SIG-M5 treated with dmso at 0.1 percent for 504 hours (cell line): Measurements from ENCODE around the gene B4GALNT1.
"Not testable (repeated sequence)": the region's sequence is repeated elsewhere in the genome, so short reads cannot be mapped to it uniquely, and the experiment has no call there.

Experiments
- DNase-seq: peaks from one replicate; lab custom pipeline; 2025; ENCODE audit not compliant: unreplicated experiment; lab: John Stamatoyannopoulos, UW

The B4GALNT1 gene

GRCh38 chr12:57638096-57638495 is 5.1 kb upstream of the B4GALNT1 start:
- no peak for DNase-seq

DNA sequence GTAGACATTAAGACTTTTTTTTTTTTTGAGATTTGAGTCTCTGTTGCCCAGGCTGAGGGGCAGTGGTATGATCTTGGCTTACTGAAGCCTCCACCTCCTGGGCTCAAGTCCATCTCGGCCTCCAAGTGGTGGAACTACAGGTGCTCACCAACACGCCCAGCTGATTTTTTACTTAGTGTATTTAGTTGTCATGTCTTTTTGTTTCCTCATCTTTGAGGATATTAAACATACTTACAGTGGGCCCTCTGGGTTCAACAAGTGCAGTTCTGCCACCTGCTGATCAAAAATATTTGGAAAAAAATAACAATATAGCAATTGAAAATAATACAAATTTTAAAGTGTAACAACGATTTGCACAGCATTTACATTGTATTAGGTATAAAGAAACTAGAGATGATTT is 4.4 kb upstream of the B4GALNT1 start:
- DNase-seq: no peak

- DNase-seq: not testable (repeated sequence)
These were observed 3.7 kb upstream of the B4GALNT1 start for GRCh38 chr12:57636731-57637130.

- no peak for DNase-seq
These were observed 686 bp downstream of the B4GALNT1 start for GRCh38 chr12:57632073-57632957.

DNA sequence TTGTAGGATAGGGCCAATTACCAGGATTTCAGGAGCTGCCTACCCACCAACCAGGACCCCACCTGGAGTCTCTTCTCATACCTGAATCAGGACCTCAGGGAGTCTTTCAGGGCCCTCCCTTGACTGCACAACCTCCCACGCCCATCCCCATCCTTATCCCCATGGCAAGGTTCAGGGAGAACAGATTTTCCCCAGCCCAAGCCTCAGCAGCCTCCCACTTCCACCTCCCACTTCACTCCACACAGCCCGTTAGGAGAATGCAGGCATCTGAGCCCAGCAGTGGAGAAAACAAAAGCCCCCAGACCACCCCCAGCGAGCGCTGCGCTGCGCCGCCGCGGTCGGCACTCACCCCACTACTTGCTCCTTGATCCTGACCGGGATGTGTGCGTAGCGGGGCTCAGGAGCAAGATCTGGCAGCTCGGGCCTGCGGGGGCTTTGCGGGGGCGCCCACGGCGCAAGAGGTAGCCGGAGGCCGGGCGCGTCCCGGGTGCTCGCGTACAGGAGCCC is 1.4 kb downstream of the B4GALNT1 start:
- no peak for DNase-seq

- DNase-seq: no peak
These were observed 2.0 kb downstream of the B4GALNT1 start for GRCh38 chr12:57630891-57631433.

DNA sequence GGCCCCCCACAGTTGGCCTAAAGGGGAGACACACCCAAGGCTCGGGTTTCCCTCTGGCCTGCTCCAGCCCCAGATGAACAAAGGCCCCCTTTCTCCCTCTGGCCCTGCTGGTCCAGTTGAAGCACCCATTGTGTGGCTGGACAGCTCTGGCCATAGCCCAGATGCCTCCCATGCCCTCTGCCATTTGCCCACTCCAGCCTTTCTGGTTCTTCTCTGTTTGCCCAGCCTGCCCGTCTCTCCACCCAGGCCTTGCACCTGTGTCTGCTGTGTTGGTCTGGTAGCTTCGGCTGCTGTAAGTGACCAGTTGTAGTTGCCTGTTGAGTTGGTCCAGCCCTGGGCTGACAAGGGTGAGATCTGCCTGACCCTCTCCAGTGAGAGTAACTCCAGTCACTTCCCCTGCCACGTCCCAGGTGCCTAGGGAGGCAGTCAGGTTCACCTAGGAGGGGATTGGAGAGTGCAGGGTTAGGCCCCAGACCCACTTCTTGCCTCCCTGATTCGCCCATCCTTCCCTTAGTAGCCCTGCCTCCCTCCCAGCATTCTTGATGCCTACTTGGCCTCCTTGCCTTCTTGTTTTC is 3.0 kb downstream of the B4GALNT1 start:
- no peak for DNase-seq

- DNase-seq: no peak
These were observed 4.5 kb downstream of the B4GALNT1 start for GRCh38 chr12:57628280-57629191.

DNA sequence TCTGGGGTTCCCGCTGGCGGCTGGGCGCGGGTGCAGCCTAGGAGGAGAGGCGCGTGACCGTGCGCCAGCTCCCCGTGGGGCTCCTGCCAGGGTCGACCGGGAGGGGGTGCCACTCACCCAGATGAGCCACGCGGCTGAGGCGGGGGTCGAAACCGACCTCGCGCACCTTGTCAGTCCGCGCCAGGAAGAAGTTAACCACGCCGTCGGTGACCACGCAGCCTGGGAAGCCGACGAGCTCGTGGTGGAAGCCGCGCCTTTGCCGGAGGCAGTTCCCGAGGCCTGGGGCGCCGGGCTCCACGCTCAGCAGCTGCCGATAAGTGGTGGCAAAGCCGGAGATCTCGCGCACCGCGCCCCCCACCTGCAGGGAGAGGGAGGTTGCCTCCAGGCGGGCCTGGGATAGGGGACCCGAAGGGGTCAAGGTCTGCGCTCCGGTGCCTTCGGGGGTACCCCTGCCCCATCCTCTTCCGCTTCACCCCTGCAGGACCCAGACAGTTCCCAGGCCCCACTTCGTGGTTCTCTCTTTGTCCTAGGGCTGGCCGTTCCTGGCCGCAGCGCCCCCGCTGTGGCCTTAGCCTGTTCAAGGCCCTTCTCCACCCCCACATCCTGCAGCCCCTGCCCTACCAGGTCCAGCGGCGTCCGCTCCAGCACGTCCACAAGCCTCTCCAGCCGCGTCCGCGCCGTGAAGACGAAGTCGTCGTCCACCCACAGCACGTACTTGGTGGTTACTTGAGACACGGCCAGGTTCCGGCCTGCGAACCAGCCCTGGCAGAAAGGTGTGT is 5.3 kb downstream of the B4GALNT1 start:
- no peak for DNase-seq

DNA sequence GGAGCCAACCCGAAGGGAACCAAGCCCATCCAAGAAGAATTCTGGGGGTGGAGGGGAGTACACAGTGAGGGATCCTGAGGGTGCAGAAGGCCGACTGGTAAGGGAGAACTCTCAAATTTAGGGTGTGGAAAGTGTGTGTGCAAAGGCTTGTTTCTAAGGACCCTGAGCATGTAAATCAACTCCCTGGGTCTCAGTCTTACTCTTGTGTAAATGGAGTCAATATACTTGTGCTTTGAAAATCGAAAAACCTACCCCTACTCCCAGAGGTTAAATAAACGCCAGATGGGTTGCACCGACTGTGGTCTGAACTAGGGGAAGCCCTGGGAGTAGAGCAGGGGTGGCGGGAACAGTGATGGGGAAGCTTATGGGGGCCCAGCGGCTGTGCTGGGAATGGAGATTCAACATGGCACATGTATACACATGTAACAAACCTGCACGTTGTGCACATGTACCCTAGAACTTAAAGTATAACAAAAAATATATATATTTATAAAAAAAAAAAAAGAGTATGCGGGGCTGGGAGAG is 6.0 kb downstream of the B4GALNT1 start:
- DNase-seq: no peak

DNA sequence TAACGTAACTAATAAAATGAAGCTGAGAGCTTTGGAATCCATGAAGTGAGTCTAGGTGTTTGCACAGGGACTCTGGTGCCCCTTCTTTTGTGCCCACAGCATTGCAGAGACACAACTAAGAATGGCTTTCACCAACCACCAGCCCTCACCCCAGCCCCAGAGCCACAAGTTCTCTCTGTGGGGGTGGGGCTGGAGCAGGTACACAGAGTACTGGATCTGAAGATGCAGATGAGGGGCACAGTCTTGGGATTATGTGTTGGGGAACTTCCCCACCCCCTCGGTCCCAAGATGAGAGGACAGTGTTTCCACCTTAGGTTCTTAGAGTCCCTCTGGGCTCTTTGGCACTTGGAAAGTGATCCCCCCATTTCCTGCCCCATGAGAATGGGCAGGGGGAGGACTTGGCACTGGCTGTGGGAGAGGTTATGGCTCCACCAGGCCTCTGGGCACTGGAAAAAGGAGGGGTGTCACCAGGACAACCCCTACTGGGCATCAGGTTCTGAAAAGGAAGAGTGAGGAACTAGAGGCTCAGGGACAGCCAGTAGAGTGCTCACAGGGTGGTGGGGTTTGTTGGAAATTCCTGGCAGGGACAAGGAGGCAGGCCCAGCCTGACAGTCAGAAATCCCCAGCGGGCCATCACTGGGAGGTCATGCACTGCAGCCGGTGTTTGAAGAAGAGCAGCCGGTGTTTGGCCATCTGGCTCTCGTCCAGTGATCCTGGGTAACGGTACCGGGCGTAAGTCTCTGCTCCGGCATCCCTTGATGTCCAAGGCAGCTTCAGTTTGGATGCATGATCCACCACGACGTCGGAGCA is 6.7 kb downstream of the B4GALNT1 start:
- no peak for DNase-seq

DNA sequence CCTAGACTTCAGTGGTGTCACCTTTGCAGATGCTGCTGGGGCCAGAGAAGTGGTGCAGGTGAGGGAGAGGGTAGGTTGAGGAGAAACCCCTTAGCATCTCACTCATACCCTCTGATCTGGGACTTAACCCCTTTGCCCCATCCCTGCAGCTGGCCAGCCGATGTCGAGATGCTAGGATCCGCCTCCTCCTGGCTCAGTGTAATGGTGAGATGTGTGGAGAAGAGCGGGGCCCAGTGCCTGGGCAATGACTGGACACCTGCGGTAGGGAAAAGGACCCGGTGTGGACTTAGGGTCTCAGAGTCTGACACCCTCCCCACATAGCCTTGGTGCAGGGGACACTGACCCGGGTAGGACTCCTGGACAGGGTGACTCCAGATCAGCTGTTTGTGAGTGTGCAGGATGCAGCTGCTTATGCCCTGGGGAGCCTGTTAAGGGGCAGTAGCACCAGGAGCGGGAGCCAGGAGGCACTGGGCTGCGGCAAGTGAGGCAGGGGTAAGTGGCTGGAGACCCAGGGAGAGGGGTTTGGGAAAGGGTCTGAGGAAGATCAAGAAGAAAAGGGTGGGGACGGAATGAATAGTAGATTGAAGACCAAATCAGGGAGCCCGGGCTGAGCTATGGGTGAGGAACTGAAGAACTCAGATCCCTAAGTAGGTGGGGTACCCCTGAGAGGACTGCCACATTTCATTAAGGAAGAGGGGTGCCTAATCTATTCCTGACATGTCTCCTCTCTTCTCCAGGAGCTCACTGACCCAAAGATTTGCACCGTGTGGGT is 7.6 kb downstream of the B4GALNT1 start:
- no peak for DNase-seq

DNA sequence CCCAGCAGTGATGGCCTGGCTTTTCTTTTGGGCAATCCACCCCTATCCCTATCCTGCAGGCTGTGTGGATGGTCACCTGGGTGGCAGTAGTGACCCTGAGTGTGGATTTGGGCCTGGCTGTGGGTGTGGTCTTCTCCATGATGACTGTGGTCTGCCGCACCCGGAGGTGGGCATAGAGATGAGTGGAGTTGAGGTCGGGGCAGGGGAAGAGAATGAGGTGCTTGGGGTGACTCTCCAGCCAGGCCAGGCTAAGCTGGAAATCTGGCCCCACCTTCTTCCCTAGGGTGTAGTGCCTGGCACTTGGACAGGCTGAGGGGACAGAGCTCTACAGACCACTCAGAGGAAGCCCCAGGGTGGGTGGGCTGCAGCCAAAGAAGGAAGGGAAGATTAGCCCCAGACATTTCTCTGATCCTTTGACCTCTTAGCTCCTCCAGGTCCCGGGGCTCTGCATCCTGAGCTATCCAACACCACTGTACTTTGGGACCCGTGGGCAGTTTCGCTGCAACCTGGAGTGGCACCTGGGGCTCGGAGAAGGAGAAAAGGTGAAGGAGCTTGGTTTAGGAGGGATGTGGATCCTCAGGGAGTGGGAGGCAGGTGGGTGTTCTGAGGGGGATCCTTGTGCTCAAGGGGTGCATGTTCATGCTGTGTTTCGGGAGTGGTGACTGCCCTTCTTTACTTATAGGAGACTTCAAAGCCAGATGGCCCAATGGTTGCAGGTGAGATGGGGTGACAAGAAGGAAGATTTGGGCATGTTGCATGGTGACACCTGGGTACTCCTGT is 8.4 kb downstream of the B4GALNT1 start:
- DNase-seq: no peak

DNA sequence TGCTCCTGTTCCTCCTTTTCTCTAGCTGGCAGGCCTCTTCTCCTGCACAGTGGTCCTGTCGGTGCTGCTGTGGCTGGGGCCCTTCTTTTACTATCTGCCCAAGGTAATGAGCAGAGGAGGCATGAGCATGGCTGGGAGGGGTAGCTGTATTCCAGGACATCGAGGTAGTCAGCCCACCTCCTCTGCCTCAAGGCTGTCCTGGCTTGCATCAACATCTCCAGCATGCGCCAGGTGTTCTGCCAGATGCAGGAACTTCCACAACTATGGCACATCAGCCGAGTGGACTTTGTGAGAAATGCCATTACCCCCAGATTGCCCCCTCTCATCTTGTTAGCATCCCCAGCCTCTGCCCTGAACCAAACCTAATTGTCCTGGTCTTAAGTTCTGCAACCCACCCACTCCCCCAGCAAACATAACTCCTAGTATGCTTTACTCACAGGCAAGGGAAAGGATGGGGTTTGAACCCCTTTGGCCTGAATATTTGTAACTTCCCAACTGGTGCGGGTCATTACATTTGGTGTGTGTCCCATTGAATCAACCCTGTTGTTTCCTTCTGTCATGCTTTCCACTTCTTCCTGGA is 9.1 kb downstream of the B4GALNT1 start:
- no peak for DNase-seq

- DNase-seq: no peak
These were observed 9.6 kb downstream of the B4GALNT1 start for GRCh38 chr12:57623385-57623784.

- no peak for DNase-seq
These were observed 10.4 kb downstream of the B4GALNT1 start for GRCh38 chr12:57622293-57623245.
